ENCODE results near the gene RPS6KA3.

DNA sequence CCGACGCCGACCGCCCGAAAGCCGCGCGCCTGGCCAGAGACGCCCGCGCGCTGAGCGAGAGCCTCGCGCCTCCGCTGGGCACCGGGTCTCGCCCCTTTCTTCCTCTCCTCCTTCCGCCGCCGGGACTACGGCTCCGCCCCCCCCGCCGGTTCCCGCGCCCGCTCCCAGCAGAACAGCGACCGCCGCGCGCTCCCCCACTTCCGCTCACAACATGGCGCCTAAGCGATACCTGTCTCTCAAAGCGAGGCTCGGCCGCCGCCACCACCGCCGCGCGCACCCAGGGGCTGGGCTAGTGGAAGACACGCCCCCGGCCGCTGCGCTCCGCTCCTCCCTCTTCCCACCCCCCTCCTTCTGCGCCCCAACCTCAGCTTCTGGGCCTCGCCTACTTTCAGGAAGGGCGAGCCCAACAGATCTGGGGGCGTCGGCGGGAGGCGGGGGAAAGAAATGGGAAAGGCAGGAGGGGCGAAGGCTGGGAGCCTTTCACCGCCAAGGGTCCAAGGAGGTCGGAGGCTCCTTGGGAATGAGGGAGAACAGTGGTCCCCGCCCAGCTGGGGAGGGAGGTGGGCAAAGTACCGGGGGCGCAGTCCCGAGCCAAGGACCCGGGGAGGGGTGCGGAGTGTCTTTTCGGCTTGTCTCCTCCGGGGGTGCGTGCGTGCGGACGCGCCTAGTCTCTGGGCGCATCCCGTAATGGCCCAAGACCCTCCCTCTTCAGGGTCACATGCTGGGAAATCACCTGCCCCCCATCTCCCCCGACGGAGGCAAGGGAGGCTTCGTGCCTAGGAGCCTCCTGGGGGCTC lies at the start of gene RPS6KA3:
- TF ChIP-seq POLR2A (IDR thresholded peaks at IDR 0.05): peak; percentile 84 to 89
- TF ChIP-seq, protein P1, sequence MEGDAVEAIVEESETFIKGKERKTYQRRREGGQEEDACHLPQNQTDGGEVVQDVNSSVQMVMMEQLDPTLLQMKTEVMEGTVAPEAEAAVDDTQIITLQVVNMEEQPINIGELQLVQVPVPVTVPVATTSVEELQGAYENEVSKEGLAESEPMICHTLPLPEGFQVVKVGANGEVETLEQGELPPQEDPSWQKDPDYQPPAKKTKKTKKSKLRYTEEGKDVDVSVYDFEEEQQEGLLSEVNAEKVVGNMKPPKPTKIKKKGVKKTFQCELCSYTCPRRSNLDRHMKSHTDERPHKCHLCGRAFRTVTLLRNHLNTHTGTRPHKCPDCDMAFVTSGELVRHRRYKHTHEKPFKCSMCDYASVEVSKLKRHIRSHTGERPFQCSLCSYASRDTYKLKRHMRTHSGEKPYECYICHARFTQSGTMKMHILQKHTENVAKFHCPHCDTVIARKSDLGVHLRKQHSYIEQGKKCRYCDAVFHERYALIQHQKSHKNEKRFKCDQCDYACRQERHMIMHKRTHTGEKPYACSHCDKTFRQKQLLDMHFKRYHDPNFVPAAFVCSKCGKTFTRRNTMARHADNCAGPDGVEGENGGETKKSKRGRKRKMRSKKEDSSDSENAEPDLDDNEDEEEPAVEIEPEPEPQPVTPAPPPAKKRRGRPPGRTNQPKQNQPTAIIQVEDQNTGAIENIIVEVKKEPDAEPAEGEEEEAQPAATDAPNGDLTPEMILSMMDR (IDR thresholded peaks at IDR 0.05 in 4 of 5, conservative IDR thresholded peaks at IDR 0.05 in 1 of 5): no peak
